ENCODE measurements around the gene FOXF2. TPM values are rescaled to one million over a fixed set of nuclear protein-coding genes. Genes with fewer than 3 reads are reported as not detected.
"Not testable (repeated sequence)": the region's sequence is repeated elsewhere in the genome, so short reads cannot be mapped to it uniquely, and the experiment has no call there.

Gene FOXF2
- total RNA-seq, 2 donors from 2014 or later: 0.55 TPM; not detected in 1

- TF ChIP-seq, protein P1, sequence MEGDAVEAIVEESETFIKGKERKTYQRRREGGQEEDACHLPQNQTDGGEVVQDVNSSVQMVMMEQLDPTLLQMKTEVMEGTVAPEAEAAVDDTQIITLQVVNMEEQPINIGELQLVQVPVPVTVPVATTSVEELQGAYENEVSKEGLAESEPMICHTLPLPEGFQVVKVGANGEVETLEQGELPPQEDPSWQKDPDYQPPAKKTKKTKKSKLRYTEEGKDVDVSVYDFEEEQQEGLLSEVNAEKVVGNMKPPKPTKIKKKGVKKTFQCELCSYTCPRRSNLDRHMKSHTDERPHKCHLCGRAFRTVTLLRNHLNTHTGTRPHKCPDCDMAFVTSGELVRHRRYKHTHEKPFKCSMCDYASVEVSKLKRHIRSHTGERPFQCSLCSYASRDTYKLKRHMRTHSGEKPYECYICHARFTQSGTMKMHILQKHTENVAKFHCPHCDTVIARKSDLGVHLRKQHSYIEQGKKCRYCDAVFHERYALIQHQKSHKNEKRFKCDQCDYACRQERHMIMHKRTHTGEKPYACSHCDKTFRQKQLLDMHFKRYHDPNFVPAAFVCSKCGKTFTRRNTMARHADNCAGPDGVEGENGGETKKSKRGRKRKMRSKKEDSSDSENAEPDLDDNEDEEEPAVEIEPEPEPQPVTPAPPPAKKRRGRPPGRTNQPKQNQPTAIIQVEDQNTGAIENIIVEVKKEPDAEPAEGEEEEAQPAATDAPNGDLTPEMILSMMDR (IDR thresholded peaks at IDR 0.05): no peak
- H3K9me3 ChIP-seq: peaks cover 0 to 35% of the 10 kb centered on the region in 2 donors
- H3K36me3 ChIP-seq: no peaks in the 10 kb centered on the region
- no peak overlapping the region for H3K27ac ChIP-seq
- DNase-seq (ENCODE audit: low spot score): no peak
- no peaks in the 10 kb centered on the region for H3K4me1 ChIP-seq
- no peaks in the 10 kb centered on the region for H3K27me3 ChIP-seq
- H3K4me3 ChIP-seq: no peak overlapping the region
Observed at GRCh38 chr6:1349655-1350054, 39.7 kb upstream of the FOXF2 start.

DNA sequence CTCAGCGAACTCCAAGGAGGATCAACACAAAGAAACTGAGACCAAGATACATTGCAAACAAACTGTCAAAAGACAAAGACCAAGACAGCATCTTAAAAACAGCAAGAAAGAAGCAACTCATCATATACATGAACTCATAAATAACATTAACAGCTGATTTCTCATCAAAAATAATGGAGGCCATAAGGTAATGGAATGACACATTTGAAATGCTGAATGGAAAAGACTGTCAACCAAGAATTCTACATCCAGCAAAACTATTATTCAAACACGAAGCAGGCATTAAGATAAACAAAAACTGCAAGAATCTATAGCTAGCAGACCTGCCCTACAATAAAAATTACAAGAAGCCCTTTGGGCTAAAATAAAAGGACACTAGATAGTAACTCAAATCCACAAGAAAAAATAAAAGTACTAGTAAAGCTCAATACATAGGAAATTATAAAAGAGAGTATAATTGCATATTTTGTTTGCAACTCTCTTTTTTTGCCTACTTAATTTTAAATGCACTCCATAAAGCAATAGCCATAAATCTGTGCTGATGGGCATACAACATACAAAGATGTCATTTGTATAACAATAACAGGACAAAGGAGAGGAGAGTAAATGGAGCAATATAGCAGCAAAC is 37.9 kb upstream of the FOXF2 start:
- H3K4me1 ChIP-seq: no peaks in the 10 kb centered on the region
- no peak for DNase-seq (ENCODE audit: low spot score)
- TF ChIP-seq, protein P1 (IDR thresholded peaks at IDR 0.05): no peak

DNA sequence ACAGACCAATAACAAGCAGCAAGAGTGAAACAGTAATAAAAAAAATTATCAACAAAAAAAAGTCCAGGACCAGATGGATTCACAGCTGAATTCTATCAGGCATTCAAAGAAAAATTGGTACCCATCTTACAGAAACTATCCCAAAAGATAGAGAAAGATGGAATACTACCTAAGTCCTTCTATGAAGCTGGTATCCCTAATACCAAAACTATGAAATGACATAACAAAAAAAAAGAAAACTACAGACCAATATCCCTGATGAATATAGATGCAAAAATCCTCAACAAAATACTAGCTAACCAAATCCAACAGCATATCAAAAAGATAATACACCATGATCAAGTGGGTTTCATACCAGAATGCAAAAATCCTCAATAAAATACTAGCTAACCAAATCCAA is 34.3 kb upstream of the FOXF2 start:
- DNase-seq (ENCODE audit: low spot score); H3K36me3 ChIP-seq; H3K4me3 ChIP-seq; H3K27me3 ChIP-seq; H3K27ac ChIP-seq; H3K4me1 ChIP-seq: not testable (repeated sequence)
- H3K9me3 ChIP-seq: peaks cover 0 to 34% of the 10 kb centered on the region in 2 donors

More for the DNA sequence above, 37.9 kb upstream of the FOXF2 start:
- no peak overlapping the region for H3K4me3 ChIP-seq
- H3K27ac ChIP-seq: no peak overlapping the region
- H3K27me3 ChIP-seq: no peaks in the 10 kb centered on the region
- H3K9me3 ChIP-seq: peaks cover 0 to 34% of the 10 kb centered on the region in 2 donors
- no peaks in the 10 kb centered on the region for H3K36me3 ChIP-seq

GRCh38 chr6:1361717-1362116 is 27.7 kb upstream of the FOXF2 start:
- H3K27ac ChIP-seq; H3K36me3 ChIP-seq; H3K9me3 ChIP-seq; H3K4me3 ChIP-seq; H3K4me1 ChIP-seq; H3K27me3 ChIP-seq; DNase-seq (ENCODE audit: low spot score): not testable (repeated sequence)

DNA sequence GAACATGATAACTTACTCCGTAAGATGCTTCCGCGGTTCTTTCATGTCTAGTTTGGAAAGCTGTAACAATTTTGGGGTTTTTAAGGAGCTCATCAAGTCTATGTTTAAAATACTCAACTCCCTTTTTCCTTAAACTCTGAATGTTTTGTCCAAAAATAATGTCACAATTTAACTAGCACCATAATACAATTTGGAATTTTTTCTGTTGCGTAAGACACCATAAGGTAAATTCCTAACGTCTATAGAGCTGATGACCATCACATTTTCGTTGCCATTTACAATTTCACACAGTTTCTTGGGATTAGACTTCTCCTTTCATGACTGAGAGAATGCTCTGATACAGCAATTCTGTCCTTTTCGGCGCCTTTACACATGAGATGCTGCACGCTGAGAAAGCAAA is 26.7 kb upstream of the FOXF2 start:
- H3K4me3 ChIP-seq: no peak overlapping the region
- TF ChIP-seq, protein P1 (IDR thresholded peaks at IDR 0.05): no peak
- H3K27ac ChIP-seq: no peak overlapping the region
- no peaks in the 10 kb centered on the region for H3K9me3 ChIP-seq
- H3K4me1 ChIP-seq: no peaks in the 10 kb centered on the region
- H3K27me3 ChIP-seq: no peaks in the 10 kb centered on the region
- no peaks in the 10 kb centered on the region for H3K36me3 ChIP-seq
- no peak for DNase-seq (ENCODE audit: low spot score)

GRCh38 chr6:1363298-1363697 is 26.1 kb upstream of the FOXF2 start:
- Histone ChIP-seq H3K4me1 (no peaks in the 10 kb centered on the region), H3K27me3 (no peaks in the 10 kb centered on the region), H3K9me3 (no peaks in the 10 kb centered on the region), H3K27ac (no peak overlapping the region), H3K36me3 (no peaks in the 10 kb centered on the region), H3K4me3 (no peak overlapping the region)
- TF ChIP-seq, protein P1 (IDR thresholded peaks at IDR 0.05): no peak
- DNase-seq (ENCODE audit: low spot score): no peak
